ENCODE data around the gene CKMT2.

Gene CKMT2

GRCh38 chr5:81233080-81233634, at the start of gene CKMT2:
CKMT2 (plus strand) TSS chr5:81233322; CDS start chr5:81251133, 17,811 bp downstream.
- no peak for DNase-seq (ENCODE audit: low read depth in 2 of 2)

GRCh38 chr5:81183811-81184748, 49.0 kb upstream of the CKMT2 start:
- no peak for DNase-seq (ENCODE audit: low read depth in 2 of 2)

DNA sequence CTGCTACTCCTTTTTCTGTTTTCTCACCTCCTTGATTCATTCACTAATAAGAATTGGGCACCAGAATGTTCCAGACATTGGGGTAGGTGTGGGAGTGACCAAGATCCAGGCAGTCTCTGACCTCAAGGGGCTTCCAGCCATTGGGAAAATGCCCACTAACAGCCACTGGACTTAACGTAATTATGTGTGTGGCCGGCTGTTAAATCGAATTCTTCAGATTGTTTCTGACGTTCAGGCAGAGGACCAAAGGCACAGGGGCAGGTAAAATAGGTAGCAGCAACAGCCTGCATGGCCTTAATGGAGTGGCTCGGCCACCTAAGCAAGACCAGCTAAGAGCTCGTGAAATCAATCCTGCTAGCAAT, 48.4 kb upstream of the CKMT2 start:
- no peak for DNase-seq (ENCODE audit: low read depth in 2 of 2)

DNA sequence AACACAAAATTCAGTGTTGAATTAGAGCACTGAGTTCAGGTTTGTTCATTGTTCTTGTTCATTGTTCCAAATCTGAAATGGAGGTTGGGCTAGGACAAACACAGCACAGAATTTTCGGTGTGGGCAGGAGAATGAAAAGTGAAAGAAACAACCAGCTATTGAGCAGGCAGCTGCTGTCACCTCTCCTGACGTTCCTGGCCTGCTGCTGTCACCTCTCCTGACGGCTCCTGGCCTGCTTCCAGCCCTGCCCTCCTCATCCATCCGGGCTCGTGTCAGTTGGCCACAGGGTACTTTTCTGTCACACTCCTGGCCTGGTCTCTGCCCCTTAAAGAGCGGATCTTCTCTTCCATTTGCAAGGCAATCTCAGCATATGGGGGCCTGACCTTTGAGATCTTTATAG, 45.2 kb upstream of the CKMT2 start:
- no peak for DNase-seq (ENCODE audit: low read depth in 2 of 2)

DNA sequence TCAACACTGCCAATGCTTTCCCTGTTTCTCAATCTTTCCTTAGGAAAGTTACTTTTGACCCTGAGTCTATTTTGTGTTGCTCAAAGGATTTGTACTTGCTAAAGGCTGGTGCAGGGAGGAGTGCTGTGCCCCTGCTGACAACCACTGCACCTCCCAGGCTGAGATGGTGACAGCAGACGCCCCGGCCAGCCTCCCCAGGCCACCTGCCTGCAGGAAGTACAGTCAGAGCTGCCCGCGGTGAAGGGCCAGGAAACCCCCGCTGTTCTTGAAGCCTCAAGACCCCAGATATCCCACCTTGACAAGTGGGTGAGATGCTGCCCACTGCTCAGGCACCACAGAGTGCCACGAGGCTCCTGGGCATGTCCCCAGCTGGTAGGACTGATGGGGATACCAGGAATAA, 44.2 kb upstream of the CKMT2 start:
- DNase-seq (ENCODE audit: low read depth in 2 of 2), result no peak

DNA sequence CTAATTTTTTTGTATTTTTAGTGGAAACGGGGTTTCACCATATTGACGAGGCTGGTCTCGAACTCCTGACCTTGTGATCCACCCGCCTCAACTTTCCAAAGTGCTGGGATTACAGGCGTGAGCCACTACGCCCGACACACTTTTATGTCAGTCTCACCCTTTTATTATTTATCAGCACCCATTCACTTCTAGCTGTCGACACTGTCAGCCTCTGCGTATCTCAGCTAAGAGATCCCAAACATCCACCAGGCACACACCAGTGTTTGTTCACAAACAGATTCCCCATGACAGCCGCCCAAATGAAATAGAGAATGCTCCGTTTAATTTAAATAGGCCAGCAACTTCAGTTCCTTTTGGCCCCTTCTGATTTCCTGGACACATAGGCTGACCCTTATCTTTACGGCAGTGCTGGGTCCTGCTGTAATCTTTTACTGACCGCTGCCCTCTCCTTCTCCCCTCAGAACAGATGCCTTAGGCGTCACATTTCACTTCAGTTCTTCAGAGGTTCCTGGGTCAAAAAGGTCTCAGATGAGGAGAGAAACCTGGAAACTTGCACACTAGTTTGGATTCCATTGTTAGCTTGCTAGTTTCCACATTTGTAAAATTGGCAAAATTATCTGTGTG, 43.1 kb upstream of the CKMT2 start:
- no peak for DNase-seq (ENCODE audit: low read depth in 2 of 2)

GRCh38 chr5:81191726-81192372, 41.3 kb upstream of the CKMT2 start:
- DNase-seq (ENCODE audit: low read depth in 2 of 2), result no peak

GRCh38 chr5:81192373-81192750, 40.8 kb upstream of the CKMT2 start:
- no peak for DNase-seq (ENCODE audit: low read depth in 2 of 2)

DNA sequence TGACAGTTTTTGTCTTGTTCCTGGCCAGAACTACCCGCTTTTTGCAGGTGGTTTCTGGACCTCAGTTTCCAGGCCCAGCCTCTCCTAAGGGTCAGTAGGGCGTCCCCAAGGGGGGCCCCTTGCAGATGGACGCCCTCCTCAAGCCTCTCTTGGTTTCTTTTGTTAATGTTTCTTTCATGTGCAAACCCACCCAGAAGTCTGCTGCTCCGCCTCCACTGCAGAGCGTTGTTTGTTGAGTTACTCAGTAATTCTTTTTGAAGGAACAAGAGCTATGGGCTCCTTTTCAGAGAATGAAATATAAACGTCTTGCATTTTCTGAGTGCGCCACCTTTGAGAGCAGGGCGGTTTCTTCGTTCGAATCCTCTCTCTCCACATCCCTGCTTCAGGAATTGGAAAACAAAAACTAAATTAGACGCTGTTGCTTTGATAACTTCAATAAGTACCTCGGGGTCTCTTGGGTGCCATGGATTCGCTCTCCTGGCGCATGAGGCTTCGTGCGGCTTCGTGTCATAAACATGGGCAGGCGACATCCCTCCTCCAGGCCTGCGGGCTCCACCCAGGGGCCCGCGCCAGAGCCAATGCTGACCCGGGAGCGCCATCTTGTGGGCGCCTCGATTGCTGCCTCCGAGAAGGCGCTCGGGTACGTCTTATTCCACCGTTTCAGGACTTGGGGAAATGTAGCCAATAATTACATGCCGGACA, 38.3 kb upstream of the CKMT2 start:
- peak; percentile 54 to 57 for DNase-seq (ENCODE audit: low read depth in 2 of 2)

DNA sequence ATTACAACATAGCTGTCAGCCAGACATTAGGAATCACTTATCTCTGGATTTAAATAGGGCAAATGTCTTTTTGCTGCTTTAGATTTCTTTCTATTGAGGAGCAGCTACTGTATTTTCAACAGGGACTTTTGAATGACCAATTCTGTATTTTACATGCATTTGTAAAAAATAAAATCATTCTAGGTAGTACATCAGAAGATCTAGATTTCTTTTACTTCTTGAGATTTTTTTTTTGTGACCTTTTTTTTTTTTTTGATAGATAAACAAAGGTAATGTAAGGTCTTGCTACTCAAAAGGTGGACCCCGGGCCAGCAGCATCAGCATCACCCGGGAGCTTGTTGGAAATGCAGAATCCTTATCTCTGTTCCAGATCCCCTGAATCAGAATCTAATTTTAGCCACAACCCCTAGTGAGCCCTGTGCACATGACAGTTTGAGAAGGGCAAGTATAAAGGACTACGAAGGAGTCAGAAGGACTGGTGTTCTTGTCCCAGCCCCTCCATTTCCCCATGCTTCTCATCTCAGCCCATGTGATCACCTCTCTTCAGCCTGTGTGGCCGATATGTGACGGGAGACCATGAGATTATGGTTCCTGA, 37.7 kb upstream of the CKMT2 start:
- no peak for DNase-seq (ENCODE audit: low read depth in 2 of 2)

GRCh38 chr5:81202655-81203054, 30.5 kb upstream of the CKMT2 start:
- no peak for DNase-seq (ENCODE audit: low read depth in 2 of 2)

DNA sequence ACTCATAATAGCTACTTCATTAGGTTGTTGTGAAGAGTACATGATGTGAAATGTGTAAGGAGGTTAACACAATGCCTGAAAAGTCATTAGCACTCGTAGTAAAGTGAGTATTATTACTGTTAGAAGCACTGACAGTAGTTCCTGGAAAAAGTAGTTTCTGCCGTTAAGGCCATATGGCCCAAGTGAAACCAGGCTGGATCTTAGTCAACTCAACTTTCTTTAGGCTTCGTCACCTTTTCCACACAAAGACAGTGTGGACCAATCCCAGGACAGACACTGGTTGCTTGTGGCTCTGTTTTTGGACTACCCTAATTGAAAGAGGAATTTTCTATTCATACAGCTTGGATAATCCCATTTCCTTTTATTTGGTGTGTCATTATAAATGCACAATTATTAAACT, 29.4 kb upstream of the CKMT2 start:
- DNase-seq (ENCODE audit: low read depth in 2 of 2), result no peak

- no peak for DNase-seq (ENCODE audit: low read depth in 2 of 2)
Measured at GRCh38 chr5:81204205-81204604, 28.9 kb upstream of the CKMT2 start.

GRCh38 chr5:81205058-81205457, 28.1 kb upstream of the CKMT2 start:
- no peak for DNase-seq (ENCODE audit: low read depth in 2 of 2)

- no peak for DNase-seq (ENCODE audit: low read depth in 2 of 2)
Measured at GRCh38 chr5:81207009-81207408, 26.1 kb upstream of the CKMT2 start.

DNA sequence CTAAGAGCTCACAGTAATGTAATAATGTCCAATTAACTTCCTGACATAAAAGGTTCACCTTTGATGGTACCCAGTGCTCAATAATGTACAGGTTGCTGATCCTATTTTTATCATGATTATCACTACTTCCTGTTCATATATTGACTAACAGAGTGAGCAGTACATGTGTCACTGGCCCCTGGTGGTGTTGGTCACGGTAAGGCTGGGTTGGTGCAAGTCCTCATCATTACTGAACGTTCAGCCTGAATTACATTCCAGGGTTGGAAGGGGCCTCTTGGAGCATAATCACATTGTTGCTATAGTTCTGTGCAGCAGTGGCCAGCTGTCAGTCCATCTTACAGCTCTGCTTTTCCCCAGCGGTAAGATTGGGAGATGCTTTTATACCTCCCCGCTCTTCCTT, 24.2 kb upstream of the CKMT2 start:
- no peak for DNase-seq (ENCODE audit: low read depth in 2 of 2)

GRCh38 chr5:81209386-81209785, 23.7 kb upstream of the CKMT2 start:
- no peak for DNase-seq (ENCODE audit: low read depth in 2 of 2)

- no peak for DNase-seq (ENCODE audit: low read depth in 2 of 2)
Measured at GRCh38 chr5:81209869-81210493, 23.1 kb upstream of the CKMT2 start.

DNA sequence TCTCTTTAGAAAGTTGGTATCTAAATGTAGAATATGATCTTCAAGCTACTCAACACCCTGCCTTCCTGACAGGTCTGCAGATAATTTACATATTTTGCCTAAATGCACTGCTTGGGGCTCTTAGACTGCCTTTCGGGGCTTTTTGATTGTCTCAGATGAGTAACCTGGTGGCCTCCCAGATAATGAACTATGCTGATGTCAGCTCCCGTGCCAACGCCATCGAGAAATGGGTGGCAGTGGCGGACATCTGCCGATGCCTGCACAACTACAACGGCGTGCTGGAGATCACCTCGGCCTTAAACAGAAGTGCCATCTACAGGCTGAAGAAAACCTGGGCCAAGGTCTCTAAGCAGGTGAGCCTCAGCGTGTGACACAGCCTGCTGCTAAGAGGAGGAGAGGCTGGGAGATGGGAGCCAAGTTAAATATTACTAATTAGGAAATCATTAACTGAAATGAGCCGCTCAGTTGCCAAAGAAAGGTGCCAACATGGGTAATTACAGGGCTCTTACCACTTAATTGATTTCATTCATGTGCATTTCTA, 20.8 kb upstream of the CKMT2 start:
- no peak for DNase-seq (ENCODE audit: low read depth in 2 of 2)

DNA sequence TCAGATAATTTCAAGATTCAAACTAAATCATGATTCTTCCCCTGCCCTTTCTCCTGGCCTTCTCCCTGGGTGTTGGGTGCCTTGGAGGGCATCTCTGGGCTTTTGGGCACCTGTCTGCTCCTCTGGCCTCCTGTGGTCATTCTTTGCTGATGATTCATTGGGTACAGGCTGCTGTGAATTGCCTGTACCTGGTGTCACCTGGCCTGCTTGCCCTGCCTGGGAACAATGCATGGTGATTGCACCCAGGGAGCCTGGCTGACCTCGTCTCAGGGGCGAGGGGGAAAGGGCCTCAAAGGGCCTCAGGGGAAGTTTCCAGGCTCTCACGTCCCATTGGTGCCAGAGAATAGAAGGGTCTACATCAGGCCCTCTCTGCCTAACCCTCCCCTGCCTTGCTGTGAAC, 20.1 kb upstream of the CKMT2 start:
- no peak for DNase-seq (ENCODE audit: low read depth in 2 of 2)

GRCh38 chr5:81214848-81215247, 18.3 kb upstream of the CKMT2 start:
- DNase-seq (ENCODE audit: low read depth in 2 of 2), result no peak
